A549 (cell line): Measurements from ENCODE around the gene GHDC. TPM values are rescaled to one million over a fixed set of nuclear protein-coding genes. Genes with fewer than 3 reads are reported as not detected.

Experiments used
- ATAC-seq, 2 experiments: fragments of 200-7000 bp in 1 of 2; fragments of >200 bp in 1 of 2; cut with Nextera tagmentation in 1 of 2; cut with Tn5 transposase in 1 of 2; 3 replicates each; pipeline versions ENCODE4 v1.8.0 to v1.9.1; 2018 to 2020; ENCODE audit warnings: mild to moderate bottlenecking in 1 of 2, moderate library complexity in 1 of 2
- CTCF ChIA-PET: fragments of 300-600 bp; sonication (Branson Sonifier 250); formaldehyde crosslinking; extraction: SDS; loops from one replicate; lab custom pipeline; 2021; ENCODE audit warnings: antibody characterized with exemption, inconsistent platforms; lab: Yijun Ruan, JAX
- POLR2A ChIA-PET: fragments of 350-600 bp; formaldehyde crosslinking; extraction: SDS; loops from one replicate; lab custom pipeline; 2021; ENCODE audit warnings: antibody characterized with exemption, inconsistent platforms; lab: Yijun Ruan, JAX
- DNase-seq, 2 experiments: peaks; one replicate each; pipeline versions ENCODE4 v3.0.0 to v3.0.0-alpha.2; 2011 to 2016; ENCODE audit warnings: low read depth in 1 of 2, low spot score in 1 of 2
- FAIRE-seq: peaks from 2 replicates; lab custom pipeline; 2011; peaks lifted over from hg19 to GRCh38; lab: Jason Lieb, UNC
- H3K27ac ChIP-seq, 2 experiments: fragments of >200 bp; sonication (Bioruptor Twin); formaldehyde crosslinking; 3 replicates each; pipeline ENCODE4 v1.5.1; 2016 to 2017
- H3K4me1 ChIP-seq: fragments of >200 bp; sonication (Bioruptor Twin); formaldehyde crosslinking; 3 replicates; pipeline ENCODE4 v1.6.1; 2016
- H3K4me2 ChIP-seq: fragments of >200 bp; sonication (Bioruptor Twin); formaldehyde crosslinking; 3 replicates; pipeline ENCODE4 v1.6.1; 2016
- H3K4me3 ChIP-seq: fragments of >200 bp; sonication (Bioruptor Twin); formaldehyde crosslinking; 3 replicates; pipeline ENCODE4 v1.5.1; 2016
- H3K9me3 ChIP-seq: fragments of >200 bp; sonication (Bioruptor Twin); formaldehyde crosslinking; 3 replicates; pipeline ENCODE4 v1.6.1; 2016
- CBX8 ChIP-seq: fragments of 200-600 bp; sonication (generic); IDR thresholded peaks from 2 replicates; pipeline ENCODE4 v1.6.1; 2016
- CEBPB ChIP-seq, 2 experiments: fragments of >200 bp in 1 of 2; sonication (Bioruptor Twin) in 1 of 2; formaldehyde crosslinking in 1 of 2; IDR thresholded peaks; 2 replicates each; pipeline ENCODE4 v1.6.1; 2012 to 2016
- CHD2 ChIP-seq: fragments of 150-350 bp; IDR thresholded peaks from 2 replicates; pipeline ENCODE4 v1.6.1; 2014; ENCODE audit warnings: low read length; ENCODE audit not compliant: partially characterized antibody
- EP300 ChIP-seq, 2 experiments: fragments of >200 bp; sonication (Bioruptor Twin); formaldehyde crosslinking; IDR thresholded peaks; 2 replicates in 1 of 2; 3 replicates in 1 of 2; pipeline ENCODE4 v1.6.1; 2016 to 2017
- ESRRA ChIP-seq: fragments of 150-350 bp; IDR thresholded peaks from 2 replicates; pipeline ENCODE4 v1.6.1; 2014; ENCODE audit warnings: mild to moderate bottlenecking, low read length, borderline replicate concordance
- HEYL ChIP-seq: fragments of 250-450 bp; sonication (Bioruptor Pico); IDR thresholded peaks from 2 replicates; pipeline ENCODE4 v1.8.0; 2021; ENCODE audit warnings: mild to moderate bottlenecking, moderate library complexity
- HOXA7 ChIP-seq: fragments of 250-450 bp; sonication (Bioruptor Pico); IDR thresholded peaks from 2 replicates; pipeline ENCODE4 v1.5.0; 2020; ENCODE audit warnings: mild to moderate bottlenecking, moderate library complexity
- KDM5A ChIP-seq: fragments of 200-600 bp; sonication (generic); IDR thresholded peaks from 2 replicates; pipeline ENCODE4 v1.6.1; 2016; ENCODE audit warnings: antibody characterized with exemption, mild to moderate bottlenecking
- MAFK ChIP-seq: fragments of 450-650 bp; IDR thresholded peaks from 2 replicates; pipeline ENCODE4 v1.6.1; 2014; ENCODE audit not compliant: partially characterized antibody
- MYC ChIP-seq: IDR thresholded peaks from 2 replicates; pipeline ENCODE4 v1.6.1; 2012; ENCODE audit warnings: mild to moderate bottlenecking, inconsistent platforms, low read length, improper control_type of control experiment, borderline replicate concordance
- NFE2L2 ChIP-seq: fragments of 150-350 bp; conservative IDR thresholded peaks from 2 replicates; pipeline ENCODE4 v1.6.1; 2014; ENCODE audit warnings: low read length
- NPAS2 ChIP-seq: fragments of 250-450 bp; sonication (Bioruptor Pico); IDR thresholded peaks from 2 replicates; pipeline ENCODE4 v1.8.0; 2022; ENCODE audit warnings: mild to moderate bottlenecking, moderate library complexity, borderline replicate concordance
- NR3C1 ChIP-seq: fragments of >200 bp; sonication (Bioruptor Twin); formaldehyde crosslinking; IDR thresholded peaks from 3 replicates; pipeline ENCODE4 v1.6.1; 2017
- RAD21 ChIP-seq, 2 experiments: fragments of >200 bp in 1 of 2; sonication (Bioruptor Twin) in 1 of 2; formaldehyde crosslinking in 1 of 2; IDR thresholded peaks in 1 of 2; conservative IDR thresholded peaks in 1 of 2; 2 replicates in 1 of 2; 3 replicates in 1 of 2; pipeline ENCODE4 v1.6.1; 2012 to 2018; ENCODE audit warnings: inconsistent platforms in 1 of 2
- RARB ChIP-seq: fragments of 250-450 bp; sonication (Bioruptor Pico); IDR thresholded peaks from 2 replicates; pipeline ENCODE4 v1.8.0; 2021; ENCODE audit warnings: mild to moderate bottlenecking, moderate library complexity
- RNF2 ChIP-seq: fragments of 200-600 bp; sonication (generic); IDR thresholded peaks from 2 replicates; pipeline ENCODE4 v1.6.1; 2016; ENCODE audit warnings: low read depth, mild to moderate bottlenecking, antibody characterized with exemption, moderate library complexity, borderline replicate concordance
- SREBF2 ChIP-seq: fragments of 450-650 bp; IDR thresholded peaks from 2 replicates; pipeline ENCODE4 v1.6.1; 2014; ENCODE audit warnings: mild to moderate bottlenecking, moderate library complexity
- ZNF302 ChIP-seq: fragments of 250-450 bp; sonication (Bioruptor Pico); IDR thresholded peaks from 2 replicates; pipeline ENCODE4 v1.9.0; 2021; ENCODE audit warnings: inconsistent platforms, mild to moderate bottlenecking, moderate library complexity
- WGBS: methylation state at CpG from one replicate; pipeline ENCODE4 v1.1.6; 2017; ENCODE audit errors: missing lambda C conversion rate; 5-methylcytosine and 5-hydroxymethylcytosine counted together
- polyA plus RNA-seq, 4 experiments: library from polyadenylated mRNA; depleted of rRNA in 3 of 4; stranded (reverse); fragments of >200 nt; fragmentation: RNase III in 1 of 4; extraction: RNeasy Plus Mini Kit Qiagen cat#74134 plus additional on column Dnase treatment in 1 of 4; gene quantifications; 2 replicates in 3 of 4; 3 replicates in 1 of 4; pipeline ENCODE4 v1.2.3, GENCODE V29; 2011 to 2017
- TF ChIP-seq, protein P1 (sequence below): IDR thresholded peaks from 2 replicates; pipeline ENCODE4 v1.6.1; 2012
- TF ChIP-seq, protein P2 (sequence below): IDR thresholded peaks from 2 replicates; pipeline ENCODE4 v1.6.1; 2012
- TF ChIP-seq, protein P3 (sequence below): fragments of 200-600 bp; sonication (generic); IDR thresholded peaks from 2 replicates; pipeline ENCODE4 v1.6.1; 2016; ENCODE audit warnings: antibody characterized with exemption, mild to moderate bottlenecking, moderate library complexity
- TF ChIP-seq, protein P4 (sequence below): fragments of >200 bp; sonication (Bioruptor Twin); formaldehyde crosslinking; IDR thresholded peaks from 2 replicates; pipeline ENCODE4 v1.6.1; 2016
- TF ChIP-seq, protein P5 (sequence below): fragments of 250-450 bp; sonication (Bioruptor Pico); IDR thresholded peaks from 2 replicates; pipeline ENCODE4 v1.5.0; 2021; ENCODE audit warnings: mild to moderate bottlenecking, moderate library complexity, borderline replicate concordance
- TF ChIP-seq, protein P6 (sequence below): IDR thresholded peaks from 2 replicates; pipeline ENCODE4 v1.6.1; 2012; ENCODE audit warnings: low read depth, borderline replicate concordance
- TF ChIP-seq, protein P7 (sequence below): fragments of >200 bp; sonication (Bioruptor Twin); formaldehyde crosslinking; IDR thresholded peaks from 3 replicates; pipeline ENCODE4 v1.5.1; 2016

Gene GHDC
- polyA plus RNA-seq, 2 of the 4 experiments (the other 2 are of a cell fraction) = 12.3 to 23.4 TPM

DNA sequence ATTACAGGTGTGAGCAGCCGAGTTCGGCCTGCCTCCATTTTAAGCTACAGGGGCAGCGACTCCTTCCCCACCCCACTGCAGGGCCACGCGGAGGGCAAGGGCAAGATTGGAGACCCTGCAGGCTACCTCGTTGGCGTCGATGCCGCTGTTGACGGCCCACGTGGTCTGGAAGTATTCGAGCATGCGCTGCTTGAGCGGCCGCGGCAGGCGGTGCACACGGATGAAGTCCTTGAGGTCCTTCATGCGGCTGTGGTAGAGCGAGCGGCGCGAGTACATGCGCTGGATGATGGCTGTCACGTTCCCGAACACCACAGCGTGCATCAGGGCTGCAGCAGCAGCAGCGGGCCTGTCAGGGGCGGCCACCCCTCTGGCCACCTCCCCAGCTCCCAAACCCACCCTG, 24.9 kb downstream of the GHDC start:
- TF ChIP-seq SREBF2 (no peak), EP300 (IDR thresholded peaks at IDR 0.05) (no peak), MAFK (no peak)
- TF ChIP-seq, protein P1, sequence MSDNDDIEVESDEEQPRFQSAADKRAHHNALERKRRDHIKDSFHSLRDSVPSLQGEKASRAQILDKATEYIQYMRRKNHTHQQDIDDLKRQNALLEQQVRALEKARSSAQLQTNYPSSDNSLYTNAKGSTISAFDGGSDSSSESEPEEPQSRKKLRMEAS = no peak
- TF ChIP-seq, protein P2, sequence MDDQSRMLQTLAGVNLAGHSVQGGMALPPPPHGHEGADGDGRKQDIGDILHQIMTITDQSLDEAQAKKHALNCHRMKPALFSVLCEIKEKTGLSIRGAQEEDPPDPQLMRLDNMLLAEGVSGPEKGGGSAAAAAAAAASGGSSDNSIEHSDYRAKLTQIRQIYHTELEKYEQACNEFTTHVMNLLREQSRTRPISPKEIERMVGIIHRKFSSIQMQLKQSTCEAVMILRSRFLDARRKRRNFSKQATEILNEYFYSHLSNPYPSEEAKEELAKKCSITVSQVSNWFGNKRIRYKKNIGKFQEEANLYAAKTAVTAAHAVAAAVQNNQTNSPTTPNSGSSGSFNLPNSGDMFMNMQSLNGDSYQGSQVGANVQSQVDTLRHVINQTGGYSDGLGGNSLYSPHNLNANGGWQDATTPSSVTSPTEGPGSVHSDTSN = no peak
- TF ChIP-seq, protein P3, sequence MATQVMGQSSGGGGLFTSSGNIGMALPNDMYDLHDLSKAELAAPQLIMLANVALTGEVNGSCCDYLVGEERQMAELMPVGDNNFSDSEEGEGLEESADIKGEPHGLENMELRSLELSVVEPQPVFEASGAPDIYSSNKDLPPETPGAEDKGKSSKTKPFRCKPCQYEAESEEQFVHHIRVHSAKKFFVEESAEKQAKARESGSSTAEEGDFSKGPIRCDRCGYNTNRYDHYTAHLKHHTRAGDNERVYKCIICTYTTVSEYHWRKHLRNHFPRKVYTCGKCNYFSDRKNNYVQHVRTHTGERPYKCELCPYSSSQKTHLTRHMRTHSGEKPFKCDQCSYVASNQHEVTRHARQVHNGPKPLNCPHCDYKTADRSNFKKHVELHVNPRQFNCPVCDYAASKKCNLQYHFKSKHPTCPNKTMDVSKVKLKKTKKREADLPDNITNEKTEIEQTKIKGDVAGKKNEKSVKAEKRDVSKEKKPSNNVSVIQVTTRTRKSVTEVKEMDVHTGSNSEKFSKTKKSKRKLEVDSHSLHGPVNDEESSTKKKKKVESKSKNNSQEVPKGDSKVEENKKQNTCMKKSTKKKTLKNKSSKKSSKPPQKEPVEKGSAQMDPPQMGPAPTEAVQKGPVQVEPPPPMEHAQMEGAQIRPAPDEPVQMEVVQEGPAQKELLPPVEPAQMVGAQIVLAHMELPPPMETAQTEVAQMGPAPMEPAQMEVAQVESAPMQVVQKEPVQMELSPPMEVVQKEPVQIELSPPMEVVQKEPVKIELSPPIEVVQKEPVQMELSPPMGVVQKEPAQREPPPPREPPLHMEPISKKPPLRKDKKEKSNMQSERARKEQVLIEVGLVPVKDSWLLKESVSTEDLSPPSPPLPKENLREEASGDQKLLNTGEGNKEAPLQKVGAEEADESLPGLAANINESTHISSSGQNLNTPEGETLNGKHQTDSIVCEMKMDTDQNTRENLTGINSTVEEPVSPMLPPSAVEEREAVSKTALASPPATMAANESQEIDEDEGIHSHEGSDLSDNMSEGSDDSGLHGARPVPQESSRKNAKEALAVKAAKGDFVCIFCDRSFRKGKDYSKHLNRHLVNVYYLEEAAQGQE = no peak
- ATAC-seq (no peak), FAIRE-seq (no peak), DNase-seq (no peak)
- ChIA-PET POLR2A (no interaction called here), CTCF (interaction anchor here (1.7 to 4.1 kb wide), 4 partner anchors 10 to 15 kb away, joined by 5 to 17 read pairs (median 10); partner anchors contain the start of gene KCNH4)
- Histone ChIP-seq H3K27ac (no peak overlapping the region), H3K4me1 (no peaks in the 10 kb centered on the region), H3K9me3 (no peaks in the 10 kb centered on the region), H3K4me3 (no peak overlapping the region), H3K4me2 (no peak overlapping the region)
- WGBS = 89% methylated on average over 29 of the region's 29 CpGs

DNA sequence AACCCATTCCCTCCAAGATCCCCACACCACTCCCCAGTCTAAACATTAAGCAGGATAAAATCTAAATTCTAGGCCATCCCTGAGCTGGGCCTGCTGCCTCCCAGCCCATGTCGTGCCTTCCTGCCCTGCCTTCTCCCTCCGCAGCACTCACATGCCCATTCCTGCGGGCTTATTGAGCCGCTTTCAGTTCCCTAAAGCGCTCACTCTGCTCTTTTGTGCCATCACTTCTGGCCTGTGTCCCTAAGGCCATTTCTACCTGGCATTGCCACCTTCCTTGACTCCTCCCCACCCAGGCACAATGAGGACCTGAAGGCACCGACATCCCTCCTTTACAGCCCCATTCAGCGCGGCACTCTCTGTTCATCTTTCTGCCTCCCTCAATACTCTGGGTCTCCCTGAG, 26.5 kb downstream of the GHDC start:
- H3K4me1 ChIP-seq = no peaks in the 10 kb centered on the region
- H3K4me2 ChIP-seq = no peak overlapping the region
- no peak overlapping the region for H3K27ac ChIP-seq
- DNase-seq = no peak
- TF ChIP-seq RAD21 (conservative IDR thresholded peaks at IDR 0.05 in 1 of 2, IDR thresholded peaks at IDR 0.05 in 1 of 2) (no peak), ZNF302 (no peak), NR3C1 (no peak), RNF2 (no peak), NPAS2 (CRISPR knock-in tag) (no peak), HEYL (CRISPR knock-in tag) (no peak), ESRRA (no peak), MYC (no peak), NFE2L2 (no peak), HOXA7 (CRISPR knock-in tag) (no peak), CBX8 (no peak), RARB (no peak), KDM5A (no peak), CHD2 (no peak), CEBPB (IDR thresholded peaks at IDR 0.05) (no peak)
- TF ChIP-seq, protein P4, sequence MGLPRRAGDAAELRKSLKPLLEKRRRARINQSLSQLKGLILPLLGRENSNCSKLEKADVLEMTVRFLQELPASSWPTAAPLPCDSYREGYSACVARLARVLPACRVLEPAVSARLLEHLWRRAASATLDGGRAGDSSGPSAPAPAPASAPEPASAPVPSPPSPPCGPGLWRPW = no peak
- TF ChIP-seq, protein P5, sequence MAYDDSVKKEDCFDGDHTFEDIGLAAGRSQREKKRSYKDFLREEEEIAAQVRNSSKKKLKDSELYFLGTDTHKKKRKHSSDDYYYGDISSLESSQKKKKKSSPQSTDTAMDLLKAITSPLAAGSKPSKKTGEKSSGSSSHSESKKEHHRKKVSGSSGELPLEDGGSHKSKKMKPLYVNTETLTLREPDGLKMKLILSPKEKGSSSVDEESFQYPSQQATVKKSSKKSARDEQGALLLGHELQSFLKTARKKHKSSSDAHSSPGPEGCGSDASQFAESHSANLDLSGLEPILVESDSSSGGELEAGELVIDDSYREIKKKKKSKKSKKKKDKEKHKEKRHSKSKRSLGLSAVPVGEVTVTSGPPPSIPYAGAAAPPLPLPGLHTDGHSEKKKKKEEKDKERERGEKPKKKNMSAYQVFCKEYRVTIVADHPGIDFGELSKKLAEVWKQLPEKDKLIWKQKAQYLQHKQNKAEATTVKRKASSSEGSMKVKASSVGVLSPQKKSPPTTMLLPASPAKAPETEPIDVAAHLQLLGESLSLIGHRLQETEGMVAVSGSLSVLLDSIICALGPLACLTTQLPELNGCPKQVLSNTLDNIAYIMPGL (CRISPR knock-in tag) = no peak
- TF ChIP-seq, protein P6, sequence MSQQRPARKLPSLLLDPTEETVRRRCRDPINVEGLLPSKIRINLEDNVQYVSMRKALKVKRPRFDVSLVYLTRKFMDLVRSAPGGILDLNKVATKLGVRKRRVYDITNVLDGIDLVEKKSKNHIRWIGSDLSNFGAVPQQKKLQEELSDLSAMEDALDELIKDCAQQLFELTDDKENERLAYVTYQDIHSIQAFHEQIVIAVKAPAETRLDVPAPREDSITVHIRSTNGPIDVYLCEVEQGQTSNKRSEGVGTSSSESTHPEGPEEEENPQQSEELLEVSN = no peak
- TF ChIP-seq, protein P7, sequence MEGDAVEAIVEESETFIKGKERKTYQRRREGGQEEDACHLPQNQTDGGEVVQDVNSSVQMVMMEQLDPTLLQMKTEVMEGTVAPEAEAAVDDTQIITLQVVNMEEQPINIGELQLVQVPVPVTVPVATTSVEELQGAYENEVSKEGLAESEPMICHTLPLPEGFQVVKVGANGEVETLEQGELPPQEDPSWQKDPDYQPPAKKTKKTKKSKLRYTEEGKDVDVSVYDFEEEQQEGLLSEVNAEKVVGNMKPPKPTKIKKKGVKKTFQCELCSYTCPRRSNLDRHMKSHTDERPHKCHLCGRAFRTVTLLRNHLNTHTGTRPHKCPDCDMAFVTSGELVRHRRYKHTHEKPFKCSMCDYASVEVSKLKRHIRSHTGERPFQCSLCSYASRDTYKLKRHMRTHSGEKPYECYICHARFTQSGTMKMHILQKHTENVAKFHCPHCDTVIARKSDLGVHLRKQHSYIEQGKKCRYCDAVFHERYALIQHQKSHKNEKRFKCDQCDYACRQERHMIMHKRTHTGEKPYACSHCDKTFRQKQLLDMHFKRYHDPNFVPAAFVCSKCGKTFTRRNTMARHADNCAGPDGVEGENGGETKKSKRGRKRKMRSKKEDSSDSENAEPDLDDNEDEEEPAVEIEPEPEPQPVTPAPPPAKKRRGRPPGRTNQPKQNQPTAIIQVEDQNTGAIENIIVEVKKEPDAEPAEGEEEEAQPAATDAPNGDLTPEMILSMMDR = no peak
- TF ChIP-seq, all 56 proteins: peak for 0
- CTCF ChIA-PET = interaction anchor here (1.2 to 4.1 kb wide), 8 partner anchors 10 to 50 kb away, joined by 3 to 17 read pairs (median 4); partner anchors contain the start of gene KCNH4
- no peak for FAIRE-seq
- Histone ChIP-seq H3K4me3 (no peak overlapping the region), H3K9me3 (no peaks in the 10 kb centered on the region)
- no peak for ATAC-seq
- POLR2A ChIA-PET = no interaction called here
- WGBS = 92% methylated on average over 8 of the region's 8 CpGs
